Measurements from ENCODE around the gene FIBCD1. TPM values are rescaled to one million over a fixed set of nuclear protein-coding genes. Genes with fewer than 3 reads are reported as not detected.

FIBCD1 gene
- polyA plus RNA-seq, 1 of the 3 experiments (the other 2 are of a cell fraction): 1.3 TPM

- no peak for TF ChIP-seq USF2 (IDR thresholded peaks at IDR 0.05; ENCODE audit: borderline replicate concordance, low read depth, low read length)
- TF ChIP-seq FOXM1 (IDR thresholded peaks at IDR 0.05; ENCODE audit: low read depth): no peak
- no peak for TF ChIP-seq CHD2 (IDR thresholded peaks at IDR 0.05; ENCODE audit: low read length, partially characterized antibody)
- TF ChIP-seq RXRA (IDR thresholded peaks at IDR 0.05; ENCODE audit: borderline replicate concordance, low read depth): no peak
- no peak for TF ChIP-seq RAD21 (IDR thresholded peaks at IDR 0.05; ENCODE audit: low read length)
- no peak for TF ChIP-seq FOXJ3 (CRISPR knock-in tag; IDR thresholded peaks at IDR 0.05)
- TF ChIP-seq, protein P1, sequence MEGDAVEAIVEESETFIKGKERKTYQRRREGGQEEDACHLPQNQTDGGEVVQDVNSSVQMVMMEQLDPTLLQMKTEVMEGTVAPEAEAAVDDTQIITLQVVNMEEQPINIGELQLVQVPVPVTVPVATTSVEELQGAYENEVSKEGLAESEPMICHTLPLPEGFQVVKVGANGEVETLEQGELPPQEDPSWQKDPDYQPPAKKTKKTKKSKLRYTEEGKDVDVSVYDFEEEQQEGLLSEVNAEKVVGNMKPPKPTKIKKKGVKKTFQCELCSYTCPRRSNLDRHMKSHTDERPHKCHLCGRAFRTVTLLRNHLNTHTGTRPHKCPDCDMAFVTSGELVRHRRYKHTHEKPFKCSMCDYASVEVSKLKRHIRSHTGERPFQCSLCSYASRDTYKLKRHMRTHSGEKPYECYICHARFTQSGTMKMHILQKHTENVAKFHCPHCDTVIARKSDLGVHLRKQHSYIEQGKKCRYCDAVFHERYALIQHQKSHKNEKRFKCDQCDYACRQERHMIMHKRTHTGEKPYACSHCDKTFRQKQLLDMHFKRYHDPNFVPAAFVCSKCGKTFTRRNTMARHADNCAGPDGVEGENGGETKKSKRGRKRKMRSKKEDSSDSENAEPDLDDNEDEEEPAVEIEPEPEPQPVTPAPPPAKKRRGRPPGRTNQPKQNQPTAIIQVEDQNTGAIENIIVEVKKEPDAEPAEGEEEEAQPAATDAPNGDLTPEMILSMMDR (IDR thresholded peaks at IDR 0.05): no peak
- TF ChIP-seq, protein P2, sequence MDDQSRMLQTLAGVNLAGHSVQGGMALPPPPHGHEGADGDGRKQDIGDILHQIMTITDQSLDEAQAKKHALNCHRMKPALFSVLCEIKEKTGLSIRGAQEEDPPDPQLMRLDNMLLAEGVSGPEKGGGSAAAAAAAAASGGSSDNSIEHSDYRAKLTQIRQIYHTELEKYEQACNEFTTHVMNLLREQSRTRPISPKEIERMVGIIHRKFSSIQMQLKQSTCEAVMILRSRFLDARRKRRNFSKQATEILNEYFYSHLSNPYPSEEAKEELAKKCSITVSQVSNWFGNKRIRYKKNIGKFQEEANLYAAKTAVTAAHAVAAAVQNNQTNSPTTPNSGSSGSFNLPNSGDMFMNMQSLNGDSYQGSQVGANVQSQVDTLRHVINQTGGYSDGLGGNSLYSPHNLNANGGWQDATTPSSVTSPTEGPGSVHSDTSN (IDR thresholded peaks at IDR 0.05): no peak
These were observed 31.0 kb upstream of the FIBCD1 start (continued) for GRCh38 chr9:130970052-130970451.

DNA sequence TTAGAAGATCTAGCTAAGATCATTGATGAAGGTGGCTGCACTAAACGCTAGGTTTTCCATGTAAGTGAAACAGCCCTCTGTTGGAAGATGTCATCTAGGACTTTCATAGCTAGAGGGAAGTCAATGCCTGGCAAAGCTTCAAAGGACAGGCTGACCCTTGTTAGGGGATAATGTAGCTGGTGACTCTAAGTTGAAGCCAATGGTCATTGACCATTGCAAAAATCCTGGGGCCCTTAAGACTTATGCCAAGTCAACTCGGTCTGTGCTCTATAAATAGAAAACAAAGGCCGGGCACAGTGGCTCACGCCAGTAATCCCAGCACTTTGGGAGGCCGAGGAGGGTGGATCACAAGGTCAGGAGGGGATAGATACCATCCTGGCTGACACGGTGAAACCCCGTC lies 26.6 kb upstream of the FIBCD1 start:
- Histone ChIP-seq H4K20me1 (ENCODE audit: insufficient read depth) (no peaks in the 10 kb centered on the region), H3F3A (replicated peaks; ENCODE audit: insufficient read depth) (no peaks in the 10 kb centered on the region), H3K4me1 (ENCODE audit: control insufficient read depth in 1 of 2, insufficient read depth in 2 of 2, low read depth in 1 of 2, low read length in 1 of 2) (peaks cover 0 to 8% of the 10 kb centered on the region in 2 experiments; a peak in 3 of 4 replicates), H3K4me3 (ENCODE audit: low read depth in 2 of 2, low read length in 1 of 2) (no peak overlapping the region), H3K9me3 (no peaks in the 10 kb centered on the region), H3K9me2 (no peaks in the 10 kb centered on the region), H3K79me2 (ENCODE audit: insufficient read depth) (no peaks in the 10 kb centered on the region), H3K9ac (no peak overlapping the region), H2AFZ (ENCODE audit: low read depth) (no peak overlapping the region), H3K27me3 (ENCODE audit: insufficient read depth) (no peaks in the 10 kb centered on the region), H3K4me2 (no peak overlapping the region), H3K27ac (ENCODE audit: low read depth in 2 of 2, low read length in 1 of 2) (no peak overlapping the region), H3K36me3 (replicated peaks in 1 of 2; ENCODE audit: control insufficient read depth in 1 of 2, insufficient read depth in 2 of 2, low read length in 1 of 2) (no peaks in the 10 kb centered on the region)
- POLR2A ChIA-PET: no interaction called here
- TF ChIP-seq EZH2phosphoT487 (IDR thresholded peaks at IDR 0.05; ENCODE audit: borderline replicate concordance, low read depth) (no peak), RFX5 (IDR thresholded peaks at IDR 0.05; ENCODE audit: low read length) (no peak), ELF1 (IDR thresholded peaks at IDR 0.05) (no peak), EP300 (IDR thresholded peaks at IDR 0.05; ENCODE audit: borderline replicate concordance in 1 of 2, low read depth in 1 of 2, low read length in 1 of 2) (no peak), RCOR1 (IDR thresholded peaks at IDR 0.05; ENCODE audit: low read length) (no peak), RAD21 (IDR thresholded peaks at IDR 0.05; ENCODE audit: low read length) (no peak)
- CTCF ChIA-PET: interaction anchor here (0.8 kb wide), 1 partner anchor 14 kb away, joined by 3 read pairs; no protein-coding TSS in a partner anchor
- WGBS (ENCODE audit: low lambda C conversion rate): 95% methylated on average over 7 of the region's 7 CpGs
- no peak for DNase-seq
